HG03025 (cell line): Measurements from ENCODE around the gene PLEKHB2.
"Not testable (repeated sequence)": the region's sequence is repeated elsewhere in the genome, so short reads cannot be mapped to it uniquely, and the experiment has no call there.

Source experiments
- ATAC-seq: cut with Tn5 transposase; IDR thresholded peaks from one replicate; pipeline ENCODE4 v1.9.1; 2021; ENCODE audit warnings: mild to moderate bottlenecking, moderate library complexity; ENCODE audit not compliant: unreplicated experiment, low FRiP score

PLEKHB2 gene

DNA sequence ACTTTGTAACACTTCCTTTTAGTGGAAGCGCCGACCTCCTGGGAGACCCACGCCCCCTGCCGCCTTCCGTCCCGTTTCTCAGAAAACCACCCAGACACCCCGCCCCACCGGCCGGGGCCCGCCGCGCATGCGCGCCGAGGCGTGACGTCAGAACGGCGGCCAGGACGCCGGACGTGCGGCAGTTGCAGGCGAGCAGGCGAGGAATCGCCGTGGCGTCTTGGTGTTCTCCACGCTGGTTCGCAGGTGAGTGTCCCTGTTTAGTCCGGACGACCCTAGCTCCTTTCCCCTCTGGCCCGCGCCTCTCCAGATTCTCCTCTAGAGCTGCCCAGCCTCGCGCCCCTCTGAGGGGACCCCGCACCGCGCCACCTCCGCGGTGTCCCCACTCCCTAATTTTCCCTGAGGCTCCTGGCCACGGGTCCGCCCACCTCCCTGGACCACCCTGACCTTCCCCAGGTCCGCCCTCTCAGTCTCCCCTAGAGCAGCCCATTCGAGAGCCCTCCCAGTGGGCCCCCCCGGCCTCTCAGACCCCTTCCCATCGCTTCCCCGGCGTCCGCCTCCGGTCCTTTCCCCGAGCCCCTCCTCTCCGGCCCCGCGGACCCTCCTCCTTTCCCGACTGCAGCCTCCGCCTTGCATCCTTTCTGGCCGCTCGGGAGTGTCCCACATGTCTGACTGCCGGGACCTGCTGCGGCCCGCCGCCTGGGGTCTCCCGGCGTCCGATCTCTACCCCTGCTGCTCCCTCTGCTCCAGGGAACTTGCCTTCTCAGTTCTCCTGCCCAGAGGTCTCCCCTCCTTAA is at the start of gene PLEKHB2:
Gene PLEKHB2, plus strand, starts transcription at position 181 of the 794 bp plus-strand sequence. CDS start 15,606 bp downstream, outside the sequence.
- peak; percentile 79 for ATAC-seq

- ATAC-seq = no peak
Observed at GRCh38 chr2:131056204-131056931, 48.8 kb upstream of the PLEKHB2 start.

GRCh38 chr2:131056932-131057287 is 48.2 kb upstream of the PLEKHB2 start:
- ATAC-seq = no peak

DNA sequence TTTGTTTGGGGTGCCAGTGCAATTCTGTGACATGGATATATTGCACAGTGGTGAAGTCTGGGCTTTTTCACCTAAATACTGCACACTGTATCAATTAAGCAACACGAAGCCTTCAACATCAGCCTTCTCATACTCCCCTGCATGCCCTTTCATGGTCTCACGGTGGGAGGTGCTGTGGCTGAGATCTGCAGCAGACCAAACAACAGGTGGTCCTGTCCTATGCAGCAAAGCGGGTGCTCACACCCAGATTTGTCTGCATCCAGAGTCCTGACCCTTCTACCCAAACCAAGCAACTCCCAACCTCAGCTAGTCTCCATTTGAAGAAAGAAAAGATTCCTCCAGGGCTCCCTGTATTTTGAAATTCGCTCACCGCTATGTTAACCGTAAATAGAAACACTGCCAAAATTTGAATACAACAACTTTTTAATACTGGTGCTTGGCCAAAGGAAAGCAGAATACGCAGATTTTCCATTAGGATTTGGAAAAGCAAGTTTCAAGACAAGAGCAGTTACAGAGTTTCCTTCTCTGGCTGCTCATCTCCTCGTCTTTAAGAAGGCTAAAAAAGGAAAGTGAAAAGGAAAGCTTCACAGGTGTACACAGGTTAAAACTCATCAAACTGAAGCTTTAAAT is 46.8 kb upstream of the PLEKHB2 start:
- no peak for ATAC-seq

DNA sequence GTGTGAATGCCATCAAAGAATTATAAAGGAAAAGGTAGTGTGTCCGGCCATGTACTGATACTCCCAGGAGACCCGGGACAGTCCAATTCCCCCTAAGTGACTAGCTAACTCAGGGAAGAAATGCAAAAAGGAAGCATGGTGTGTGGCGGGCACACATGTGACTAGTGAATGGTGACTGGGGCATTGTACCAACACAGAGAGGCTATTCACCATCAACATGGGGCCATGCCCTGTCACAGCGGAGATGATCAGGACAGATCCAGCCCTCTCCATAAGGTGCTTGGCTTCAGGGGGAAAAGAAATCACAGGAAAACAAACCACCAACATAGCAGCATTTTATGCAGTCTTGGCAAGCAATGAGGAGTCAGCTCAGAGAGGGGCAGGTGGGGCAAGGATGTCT is 46.2 kb upstream of the PLEKHB2 start:
- no peak for ATAC-seq

- no peak for ATAC-seq
Observed at GRCh38 chr2:131063501-131064283, 41.4 kb upstream of the PLEKHB2 start.

- no peak for ATAC-seq
Observed at GRCh38 chr2:131064589-131065512, 40.3 kb upstream of the PLEKHB2 start.

GRCh38 chr2:131067465-131068125 is 37.5 kb upstream of the PLEKHB2 start:
- no peak for ATAC-seq

- ATAC-seq = not testable (repeated sequence)
Observed at GRCh38 chr2:131068172-131068571, 37.0 kb upstream of the PLEKHB2 start.

DNA sequence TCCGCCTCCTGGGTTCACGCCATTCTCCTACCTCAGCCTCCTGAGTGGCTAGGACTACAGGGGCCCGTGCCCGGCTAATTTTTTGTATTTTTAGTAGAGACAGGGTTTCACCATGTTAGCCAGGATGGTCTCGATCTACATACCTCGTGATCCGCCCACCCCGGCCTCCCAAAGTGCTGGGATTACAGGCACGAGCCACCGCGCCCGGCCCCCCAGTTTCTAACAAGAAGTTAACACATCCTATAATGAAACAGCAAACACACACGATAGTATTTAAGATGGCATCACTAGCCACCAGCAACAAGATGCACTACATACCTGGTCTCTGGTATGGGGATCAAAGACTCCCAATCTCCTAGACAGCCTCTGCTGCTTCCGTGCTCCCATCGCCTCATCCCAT is 29.6 kb upstream of the PLEKHB2 start:
- not testable (repeated sequence) for ATAC-seq

GRCh38 chr2:131076707-131077106 is 28.4 kb upstream of the PLEKHB2 start:
- no peak for ATAC-seq

DNA sequence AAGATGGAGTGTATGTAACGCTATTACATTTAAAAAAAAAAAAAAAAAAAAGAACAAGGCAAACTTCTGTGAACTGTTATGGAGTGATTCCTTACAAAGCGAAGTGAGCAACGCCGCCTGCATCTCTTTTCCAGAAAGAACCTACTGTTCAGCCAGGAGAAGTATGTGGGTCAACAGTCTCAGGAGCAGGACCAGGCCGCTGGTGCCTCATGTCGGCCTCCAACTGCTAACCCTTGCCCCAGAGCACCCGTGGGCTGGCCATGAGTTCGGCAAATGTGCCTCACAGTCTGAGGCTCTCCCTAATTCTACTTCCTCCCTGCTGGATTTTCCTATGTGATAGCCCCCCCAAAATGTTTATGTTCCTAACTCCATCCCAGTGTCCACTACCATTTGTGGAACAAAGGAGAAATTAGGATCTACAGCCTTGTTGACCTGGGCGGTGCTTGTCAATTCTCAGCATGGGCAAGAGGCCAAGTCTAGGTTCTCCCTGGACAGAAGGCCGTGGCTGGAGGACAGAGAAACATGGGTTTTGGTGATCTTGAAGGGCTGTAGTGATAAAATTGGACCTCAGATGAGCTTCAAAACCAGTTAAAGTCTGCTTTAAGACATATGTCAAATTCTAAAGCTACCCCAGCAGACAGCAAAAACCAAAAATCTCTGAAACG is 27.8 kb upstream of the PLEKHB2 start:
- no peak for ATAC-seq

- no peak for ATAC-seq
Observed at GRCh38 chr2:131077966-131078365, 27.2 kb upstream of the PLEKHB2 start.

DNA sequence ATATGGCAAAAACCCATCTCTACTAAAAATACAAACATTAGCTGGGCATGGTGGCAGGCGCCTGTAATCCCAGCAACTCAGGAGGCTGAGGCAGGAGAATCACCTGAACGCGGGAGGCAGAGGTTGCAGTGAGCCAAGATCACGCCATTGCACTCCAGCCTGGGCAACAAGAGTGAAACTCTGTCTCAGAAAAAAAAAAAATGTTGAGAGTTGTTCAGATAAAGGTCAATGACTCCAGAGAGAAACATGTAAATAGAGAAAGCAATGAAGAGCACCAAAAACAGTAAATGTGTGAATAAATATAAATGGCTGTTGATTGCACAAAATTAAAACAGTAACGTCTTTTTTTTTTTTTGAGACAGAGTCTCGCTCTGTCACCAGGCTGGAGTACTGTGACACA is 25.2 kb upstream of the PLEKHB2 start:
- not testable (repeated sequence) for ATAC-seq

DNA sequence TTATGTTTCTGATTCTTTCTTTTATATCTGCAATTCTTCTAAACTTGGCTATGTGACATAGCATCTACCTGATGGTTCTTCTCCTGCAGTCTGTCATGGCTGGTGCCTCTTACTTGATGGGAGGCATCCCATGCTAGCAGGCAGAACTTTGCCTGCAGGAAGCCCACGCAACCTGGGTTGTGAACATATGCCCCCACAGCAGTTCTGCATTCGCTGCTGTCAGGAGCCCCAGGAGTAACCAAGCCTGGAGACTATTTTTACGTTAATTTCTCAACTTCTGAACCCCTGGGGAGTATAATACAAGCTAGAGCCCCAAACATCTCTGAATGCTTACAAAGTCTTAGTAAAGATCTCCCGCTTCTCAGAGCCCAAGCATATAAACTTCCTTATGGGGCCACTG is 23.9 kb upstream of the PLEKHB2 start:
- no peak for ATAC-seq

DNA sequence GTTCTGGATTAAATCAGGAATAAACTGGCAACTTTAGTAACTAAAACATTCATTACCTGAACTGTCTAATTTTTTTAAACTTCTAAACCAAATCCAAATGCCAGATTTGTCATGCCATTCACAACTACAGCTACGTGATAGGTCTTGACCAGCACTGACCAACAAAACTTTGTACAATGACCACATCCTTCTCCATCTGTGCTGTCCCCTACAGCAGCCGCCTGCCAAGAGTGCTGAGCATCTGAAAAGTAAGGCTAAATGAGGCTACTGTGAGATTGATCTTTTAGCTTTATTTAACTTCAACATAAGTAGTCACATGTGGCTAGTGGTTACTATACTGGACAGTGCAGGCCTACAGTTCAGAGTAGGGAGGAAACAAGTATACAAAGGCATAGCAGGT is 19.5 kb upstream of the PLEKHB2 start:
- no peak for ATAC-seq

DNA sequence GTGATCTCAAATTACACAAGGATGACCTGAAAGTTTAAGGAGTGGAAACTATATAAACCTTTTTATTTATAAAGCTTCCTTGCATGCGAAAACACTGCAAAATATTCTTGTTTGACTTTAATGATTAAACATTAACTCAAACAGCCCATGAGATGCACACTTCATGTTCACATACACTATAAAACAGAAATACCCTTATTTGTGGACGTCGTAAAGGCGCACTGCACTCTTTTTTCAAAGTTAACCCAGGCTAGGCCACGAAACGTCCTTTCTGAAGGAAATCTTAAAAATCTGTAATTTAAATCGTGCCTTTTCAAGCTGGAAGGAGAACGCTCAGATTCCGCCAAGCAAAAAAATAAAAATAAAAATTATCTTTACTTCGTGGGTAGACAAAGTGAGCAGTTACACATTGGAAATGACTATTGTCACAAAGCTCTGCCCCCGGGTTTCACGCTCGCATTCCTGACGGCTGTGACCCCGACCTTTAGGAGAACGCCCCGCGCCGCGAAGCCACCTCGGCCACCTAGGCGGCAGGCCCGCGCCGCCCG is 12.6 kb upstream of the PLEKHB2 start:
- ATAC-seq = no peak

- ATAC-seq = peak; percentile 80
Observed at GRCh38 chr2:131093006-131093695, 12.0 kb upstream of the PLEKHB2 start, which contains the start of gene FAM168B. Gene FAM168B (minus strand): TSS chr2:131093460. CDS start chr2:131082646, 10,814 bp downstream.
